Activated B cell treated with CpG ODN at 0.5 μM for 24 hours (primary cell): Measurements from ENCODE around the gene DAB1. TPM values are rescaled to one million over a fixed set of nuclear protein-coding genes. Genes with fewer than 3 reads are reported as not detected.

ENCODE experiments used
- ATAC-seq: fragments of 200-7000 bp; cut with Tn5 transposase; one replicate; pipeline ENCODE4 v1.10.0; 2021; ENCODE audit warnings: low read depth, mild to moderate bottlenecking, moderate library complexity
- CTCF ChIA-PET: fragments of 350-600 bp; sonication (Branson Sonifier 250); formaldehyde crosslinking; loops from one replicate; lab custom pipeline; 2021; ENCODE audit warnings: antibody characterized with exemption; lab: Charles Lee
- POLR2A ChIA-PET: fragments of 350-600 bp; sonication (Branson Sonifier 250); formaldehyde crosslinking; loops from one replicate; lab custom pipeline; 2021; ENCODE audit warnings: antibody characterized with exemption; lab: Charles Lee
- DNase-seq: peaks from one replicate; pipeline ENCODE4 v3.0.0; 2022
- H3K27ac Mint-ChIP-seq: one replicate; pipeline ENCODE4 v1.8.0; 2020; ENCODE audit warnings: mixed read lengths
- H3K27me3 Mint-ChIP-seq: one replicate; pipeline ENCODE4 v1.8.0; 2021; ENCODE audit warnings: mixed read lengths
- H3K36me3 Mint-ChIP-seq: one replicate; pipeline ENCODE4 v1.8.0; 2021; ENCODE audit warnings: low read depth, mixed read lengths
- H3K4me1 Mint-ChIP-seq: one replicate; pipeline ENCODE4 v1.8.0; 2021; ENCODE audit warnings: mixed read lengths
- H3K4me3 Mint-ChIP-seq: one replicate; pipeline ENCODE4 v1.8.0; 2020; ENCODE audit warnings: mild to moderate bottlenecking, mixed read lengths
- H3K9me3 Mint-ChIP-seq: one replicate; pipeline ENCODE4 v1.8.0; 2020; ENCODE audit warnings: mixed read lengths
- CTCF ChIP-seq: fragments of 200-600 bp; IDR thresholded peaks from one replicate; pipeline ENCODE4 v1.8.0; 2022; ENCODE audit warnings: antibody characterized with exemption, mild to moderate bottlenecking
- intact Hi-C: fragments of 100-400 bp; cut with micrococcal nuclease; formaldehyde crosslinking; loops from one replicate; pipeline ENCODE4 v1.15.1; 2024
- total RNA-seq: library from RNA; stranded (reverse); gene quantifications from 2 replicates; pipeline ENCODE4 v1.2.3, GENCODE V29; 2022

DAB1 gene
- total RNA-seq, 1 donor from 2014 or later, result not detected

- peaks cover 2% of the 10 kb centered on the region for H3K27me3 Mint-ChIP-seq
- H3K4me3 Mint-ChIP-seq, result no peak overlapping the region
- no peak for ATAC-seq
- intact Hi-C loops, result no loop called here
- no peaks in the 10 kb centered on the region for H3K9me3 Mint-ChIP-seq
- no peaks in the 10 kb centered on the region for H3K36me3 Mint-ChIP-seq
- CTCF ChIA-PET, result no interaction called here
- no peak overlapping the region for H3K27ac Mint-ChIP-seq
- no peaks in the 10 kb centered on the region for H3K4me1 Mint-ChIP-seq
- no peak for DNase-seq
- POLR2A ChIA-PET, result no interaction called here
- no peak for TF ChIP-seq CTCF
Observed at GRCh38 chr1:57106296-57106695, 317.6 kb downstream of the DAB1 start.

- ATAC-seq (no peak), DNase-seq (no peak)
- POLR2A ChIA-PET, result no interaction called here
- Mint-ChIP-seq H3K9me3 (no peaks in the 10 kb centered on the region), H3K27ac (no peak overlapping the region), H3K4me3 (no peak overlapping the region), H3K36me3 (no peaks in the 10 kb centered on the region), H3K27me3 (peaks cover 2% of the 10 kb centered on the region), H3K4me1 (no peaks in the 10 kb centered on the region)
- TF ChIP-seq CTCF, result no peak
- CTCF ChIA-PET, result no interaction called here
- intact Hi-C loops, result no loop called here
Observed at GRCh38 chr1:57102561-57103326, 321.1 kb downstream of the DAB1 start.

GRCh38 chr1:57101209-57101608 lies 322.7 kb downstream of the DAB1 start:
- Mint-ChIP-seq H3K4me1 (no peaks in the 10 kb centered on the region), H3K4me3 (no peak overlapping the region), H3K36me3 (no peaks in the 10 kb centered on the region), H3K9me3 (no peaks in the 10 kb centered on the region), H3K27ac (no peak overlapping the region), H3K27me3 (peaks cover 4% of the 10 kb centered on the region)
- ChIA-PET CTCF (no interaction called here), POLR2A (no interaction called here)
- ATAC-seq (no peak), DNase-seq (no peak)
- TF ChIP-seq CTCF, result no peak
- intact Hi-C loops, result no loop called here

GRCh38 chr1:57094749-57095148 lies 329.1 kb downstream of the DAB1 start:
- DNase-seq (no peak), ATAC-seq (no peak)
- Mint-ChIP-seq H3K27ac (no peak overlapping the region), H3K9me3 (no peaks in the 10 kb centered on the region), H3K4me1 (no peaks in the 10 kb centered on the region), H3K27me3 (peaks cover 3% of the 10 kb centered on the region), H3K36me3 (no peaks in the 10 kb centered on the region), H3K4me3 (no peak overlapping the region)
- CTCF ChIA-PET, result no interaction called here
- intact Hi-C loops, result no loop called here
- TF ChIP-seq CTCF, result no peak
- POLR2A ChIA-PET, result no interaction called here

- Mint-ChIP-seq H3K4me3 (no peak overlapping the region), H3K4me1 (no peaks in the 10 kb centered on the region), H3K36me3 (no peaks in the 10 kb centered on the region), H3K27me3 (peaks cover 3% of the 10 kb centered on the region), H3K27ac (no peak overlapping the region), H3K9me3 (no peaks in the 10 kb centered on the region)
- ChIA-PET CTCF (no interaction called here), POLR2A (no interaction called here)
- intact Hi-C loops, result no loop called here
- ATAC-seq (no peak), DNase-seq (no peak)
- no peak for TF ChIP-seq CTCF
Observed at GRCh38 chr1:57093122-57093521, 330.7 kb downstream of the DAB1 start.
